ENCODE measurements around the gene PALB2. TPM values are rescaled to one million over a fixed set of nuclear protein-coding genes. Genes with fewer than 3 reads are reported as not detected.
"Not testable (repeated sequence)": the region's sequence is repeated elsewhere in the genome, so short reads cannot be mapped to it uniquely, and the experiment has no call there.

Gene PALB2
- polyA plus RNA-seq, 3 donors from 2014 or later: 3.3 to 12.6 (median 8.2) TPM

DNA sequence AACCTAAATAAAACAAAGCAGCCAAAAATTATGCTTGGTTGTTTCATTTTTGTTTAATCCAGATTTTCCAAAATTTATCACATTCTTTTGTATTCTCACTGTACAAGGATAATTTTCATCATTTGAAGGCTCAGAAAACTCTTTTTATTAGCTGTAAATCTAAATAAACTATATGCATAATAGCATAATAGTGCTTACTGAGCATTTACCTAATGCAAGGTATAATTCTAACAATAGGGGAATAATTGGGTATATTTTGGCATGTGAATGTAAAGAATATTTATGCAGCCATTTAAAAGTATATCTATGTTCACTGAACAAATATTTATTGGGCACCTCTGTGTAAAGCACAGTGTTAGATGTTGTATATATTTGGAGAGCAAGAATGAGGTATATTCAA lies 17.0 kb downstream of the PALB2 start:
- H3K4me1 Mint-ChIP-seq: no peaks in the 10 kb centered on the region
- DNase-seq: no peak
- no peak overlapping the region for H3K4me3 Mint-ChIP-seq
- H3K9me3 Mint-ChIP-seq: no peaks in the 10 kb centered on the region
- peaks cover 26 to 52% (median 33%) of the 10 kb centered on the region in 3 donors for H3K36me3 Mint-ChIP-seq
- H3K27me3 Mint-ChIP-seq (ENCODE audit: low read depth in 3 of 3): peaks cover 0 to 2% (median 0%) of the 10 kb centered on the region in 3 donors
- H3K27ac Mint-ChIP-seq: peak overlapping the region in 1 of 6 donors; percentile 45

DNA sequence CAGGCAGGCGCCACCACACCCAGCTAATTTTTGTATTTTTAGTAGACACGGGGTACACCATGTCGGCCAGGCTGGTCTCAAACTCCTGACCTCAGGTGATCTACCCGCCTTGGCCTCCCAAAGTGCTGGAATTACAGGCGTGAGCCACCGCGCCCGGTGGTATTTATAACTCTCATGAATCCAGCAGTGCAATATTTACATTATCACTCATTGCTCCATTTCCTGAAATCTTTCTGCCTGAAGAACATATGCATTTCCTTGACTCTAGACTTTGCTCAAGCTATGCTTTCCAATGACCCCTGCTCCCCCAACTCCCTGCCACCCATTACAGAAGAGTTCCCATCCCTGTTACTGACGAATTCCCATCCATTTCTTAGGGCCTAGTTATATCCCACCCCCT lies 25.3 kb downstream of the PALB2 start:
- Mint-ChIP-seq H3K27ac (no peak overlapping the region), H3K36me3 (peaks cover 15 to 31% (median 18%) of the 10 kb centered on the region in 3 donors), H3K4me1 (no peaks in the 10 kb centered on the region), H3K27me3 (ENCODE audit: low read depth in 3 of 3) (no peaks in the 10 kb centered on the region), H3K9me3 (no peaks in the 10 kb centered on the region), H3K4me3 (no peak overlapping the region)
- DNase-seq: no peak

DNA sequence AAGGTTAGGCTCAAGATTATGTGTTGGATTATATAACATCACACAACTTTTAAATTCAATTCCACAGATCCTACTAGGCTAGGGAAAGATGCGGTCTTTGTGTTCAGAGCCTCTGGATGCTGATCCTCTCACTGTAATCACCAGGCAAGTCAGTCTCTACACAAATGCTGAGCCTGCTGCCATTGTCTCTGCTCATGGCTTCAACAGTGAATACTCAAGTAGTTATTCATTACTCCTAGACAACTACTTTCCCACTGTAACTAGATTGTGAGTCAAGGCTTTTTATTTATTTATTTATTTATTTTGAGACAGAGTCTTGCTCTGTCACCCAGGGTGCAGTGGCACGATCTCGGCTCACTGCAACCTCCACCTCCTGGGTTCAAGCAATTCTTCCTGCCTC lies 29.2 kb downstream of the PALB2 start:
- Mint-ChIP-seq H3K36me3 (peaks cover 6 to 22% (median 9%) of the 10 kb centered on the region in 3 donors), H3K9me3 (no peaks in the 10 kb centered on the region), H3K4me3 (no peak overlapping the region), H3K27ac (no peak overlapping the region), H3K4me1 (no peaks in the 10 kb centered on the region), H3K27me3 (ENCODE audit: low read depth in 3 of 3) (no peaks in the 10 kb centered on the region)
- no peak for DNase-seq

DNA sequence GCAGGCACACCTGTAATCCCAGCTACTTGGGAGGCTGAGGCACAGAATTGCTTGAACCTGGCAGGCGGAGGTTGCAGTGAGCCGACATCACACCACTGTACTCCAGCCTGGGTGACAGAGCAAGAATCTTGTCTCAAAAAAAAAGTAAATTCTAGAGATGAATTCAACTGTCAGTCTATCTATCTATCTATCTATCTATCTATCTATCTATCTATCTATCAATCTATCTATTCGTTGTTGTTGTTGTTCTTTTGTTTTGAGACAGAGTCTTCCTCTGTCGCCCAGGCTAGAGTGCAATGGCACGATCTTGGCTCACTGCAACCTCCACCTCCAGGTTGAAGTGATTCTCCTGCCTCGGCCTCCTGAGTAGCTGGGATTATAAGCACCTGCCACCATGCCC lies 30.2 kb downstream of the PALB2 start:
- peaks cover 2 to 19% (median 9%) of the 10 kb centered on the region in 3 donors for H3K36me3 Mint-ChIP-seq
- H3K9me3 Mint-ChIP-seq; H3K4me3 Mint-ChIP-seq; H3K27me3 Mint-ChIP-seq (ENCODE audit: low read depth in 3 of 3); H3K4me1 Mint-ChIP-seq; DNase-seq; H3K27ac Mint-ChIP-seq: not testable (repeated sequence)

DNA sequence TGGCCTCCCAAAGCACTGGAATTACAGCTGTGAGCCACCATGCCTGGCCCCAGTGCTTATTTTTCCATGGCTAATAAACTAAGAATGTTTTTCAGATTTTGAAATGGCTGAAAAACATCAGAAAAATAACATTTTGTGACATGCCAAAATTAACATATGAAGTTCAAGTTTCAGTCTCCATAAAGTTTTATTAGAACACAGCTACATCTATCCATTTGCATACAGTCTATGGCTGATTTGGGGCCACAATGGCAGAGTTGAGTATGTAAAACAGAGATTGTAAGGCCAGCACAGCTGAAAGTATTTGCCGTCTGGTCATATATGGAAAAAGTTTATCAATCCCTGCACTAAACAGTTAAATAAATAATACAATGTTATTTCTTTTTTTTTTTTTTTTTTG lies 31.2 kb downstream of the PALB2 start:
- H3K27ac Mint-ChIP-seq: no peak overlapping the region
- no peak overlapping the region for H3K4me3 Mint-ChIP-seq
- H3K9me3 Mint-ChIP-seq: no peaks in the 10 kb centered on the region
- peaks cover 0 to 17% (median 9%) of the 10 kb centered on the region in 3 donors for H3K36me3 Mint-ChIP-seq
- H3K27me3 Mint-ChIP-seq (ENCODE audit: low read depth in 3 of 3): no peaks in the 10 kb centered on the region
- no peak for DNase-seq
- H3K4me1 Mint-ChIP-seq: no peaks in the 10 kb centered on the region

DNA sequence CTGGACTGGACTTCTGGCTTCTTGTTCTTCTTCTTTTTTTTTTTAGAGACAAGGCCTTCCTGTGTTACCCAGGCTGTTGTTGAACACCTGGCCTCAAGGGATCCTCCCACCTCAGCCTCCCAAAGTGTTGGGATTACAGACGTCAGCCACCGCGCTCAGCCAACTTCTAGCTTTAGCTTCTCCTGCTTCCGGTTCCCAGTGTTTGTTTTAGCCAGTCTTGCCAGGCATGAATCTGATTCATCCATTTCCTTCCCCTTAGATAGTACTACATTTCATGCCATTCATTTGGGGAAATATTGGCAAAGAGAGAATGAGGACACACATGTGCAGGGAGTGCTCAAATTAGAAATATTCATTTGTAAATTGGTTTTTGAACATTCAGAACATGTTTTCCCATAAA lies 32.9 kb downstream of the PALB2 start:
- Mint-ChIP-seq H3K36me3 (peaks cover 3 to 21% (median 12%) of the 10 kb centered on the region in 3 donors), H3K9me3 (no peaks in the 10 kb centered on the region), H3K27me3 (ENCODE audit: low read depth in 3 of 3) (no peaks in the 10 kb centered on the region), H3K27ac (peak overlapping the region in 1 of 6 donors; percentile 40), H3K4me3 (no peak overlapping the region), H3K4me1 (no peaks in the 10 kb centered on the region)
- no peak for DNase-seq

DNA sequence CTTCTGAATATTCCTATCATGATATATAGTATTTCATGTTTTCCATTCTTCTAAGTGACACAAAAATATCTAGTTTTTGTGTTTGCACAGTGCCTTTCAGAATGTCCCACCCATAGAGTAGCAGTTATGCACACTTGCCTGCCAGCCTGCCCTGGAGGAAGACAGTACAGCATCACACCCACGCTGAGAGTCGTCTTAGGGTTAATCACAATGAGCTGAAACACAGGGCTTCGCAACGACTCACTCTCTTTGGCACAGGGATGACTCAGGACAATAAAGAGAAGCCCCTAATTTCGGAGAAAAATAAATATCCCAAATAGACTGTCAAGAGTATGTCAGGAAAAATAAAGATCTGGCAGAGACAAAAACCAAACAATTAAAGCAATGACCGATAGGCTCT lies 33.4 kb downstream of the PALB2 start:
- Mint-ChIP-seq H3K27ac (peak overlapping the region in 1 of 6 donors; percentile 40), H3K36me3 (peaks cover 5 to 23% (median 14%) of the 10 kb centered on the region in 3 donors), H3K9me3 (no peaks in the 10 kb centered on the region), H3K4me3 (no peak overlapping the region), H3K4me1 (no peaks in the 10 kb centered on the region), H3K27me3 (ENCODE audit: low read depth in 3 of 3) (no peaks in the 10 kb centered on the region)
- DNase-seq: no peak

DNA sequence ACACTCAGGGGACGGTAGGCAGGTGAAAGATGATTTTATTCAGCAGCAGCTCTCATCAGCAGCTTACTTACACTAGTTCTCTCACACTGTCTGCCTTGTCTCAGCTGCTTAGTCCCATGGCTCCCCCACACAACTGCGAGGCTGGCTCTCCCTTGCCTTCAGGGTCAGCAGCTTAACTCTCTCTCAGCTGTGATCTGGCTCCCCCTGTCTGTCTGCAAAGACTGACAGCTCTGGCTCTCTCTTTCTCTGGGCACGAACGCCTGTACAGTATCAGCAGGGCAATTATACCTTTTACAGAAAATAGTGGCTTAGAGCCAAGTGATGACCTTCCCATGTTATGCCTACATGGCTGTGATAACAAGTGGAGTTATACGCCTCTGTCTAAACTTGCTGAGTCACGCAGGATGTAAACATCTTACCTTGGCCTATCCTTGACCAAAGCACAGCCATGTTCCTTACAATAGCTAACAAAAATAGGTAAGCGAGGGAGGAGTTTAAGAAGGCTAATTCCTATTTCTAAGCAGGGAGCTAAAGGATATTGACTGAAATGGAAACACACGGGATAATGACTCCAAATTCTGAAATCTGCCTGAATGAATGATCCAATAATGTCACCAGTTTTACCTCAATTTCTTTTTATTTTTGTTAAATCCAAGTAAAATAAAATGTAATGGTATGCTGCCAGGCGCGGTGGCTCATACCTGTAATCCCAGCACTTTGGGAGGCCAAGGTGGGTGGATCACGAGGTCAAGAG lies 43.9 kb downstream of the PALB2 start:
- Mint-ChIP-seq H3K27me3 (ENCODE audit: low read depth in 3 of 3) (peaks cover 0 to 8% (median 0%) of the 10 kb centered on the region in 3 donors), H3K36me3 (peaks cover 0 to 5% (median 0%) of the 10 kb centered on the region in 3 donors), H3K9me3 (no peaks in the 10 kb centered on the region), H3K4me3 (peak overlapping the region; percentile 36 to 58 (median 46)), H3K4me1 (peaks cover 20 to 22% of the 10 kb centered on the region in 2 donors), H3K27ac (peak overlapping the region in 3 of 6 donors; percentile 33 to 73 (median 53))
- DNase-seq: no peak

DNA sequence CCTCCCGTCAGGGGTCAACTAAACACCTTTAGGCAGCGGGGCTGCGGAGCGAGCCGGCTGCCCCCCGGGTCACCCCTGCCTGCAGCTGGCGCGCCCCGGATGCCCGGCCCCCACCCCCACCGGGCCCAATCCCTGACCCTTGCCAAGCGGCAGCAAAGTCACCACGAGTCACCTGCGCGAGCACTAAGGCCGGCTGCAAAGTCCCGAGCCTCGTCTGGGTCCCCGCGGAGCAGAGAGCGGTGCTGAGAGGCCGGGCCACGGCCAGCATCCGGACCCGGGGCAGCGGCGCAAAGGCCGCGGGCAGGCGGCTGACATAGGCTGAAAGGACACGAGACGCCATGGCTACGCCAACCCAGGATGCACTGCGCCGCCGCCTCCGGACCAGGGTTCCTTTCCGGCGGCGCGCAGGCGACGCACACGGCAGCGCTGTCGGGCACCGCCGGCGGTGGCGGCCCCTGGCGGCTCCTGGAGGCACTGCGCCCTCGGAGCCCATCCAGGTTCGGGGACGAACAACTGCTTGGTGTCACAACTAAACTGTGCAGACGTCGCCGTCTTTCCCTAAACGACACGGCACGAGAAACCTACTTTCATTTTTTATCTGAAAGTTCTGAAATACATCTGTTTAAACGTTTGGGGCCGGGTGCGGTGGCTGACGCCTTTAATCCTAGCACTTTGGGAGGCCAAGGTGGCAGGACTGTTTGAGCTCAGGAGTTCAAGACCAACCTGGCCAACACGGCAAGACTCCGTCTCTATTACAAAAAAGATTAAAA lies 45.0 kb downstream of the PALB2 start, which contains the start of gene NDUFAB1:
Gene NDUFAB1, minus strand, starts transcription at position 366 of the 770 bp plus-strand sequence. Its CDS starts 26 bp downstream, at position 340.
- Mint-ChIP-seq H3K9me3 (no peaks in the 10 kb centered on the region), H3K4me1 (peaks cover 24 to 32% of the 10 kb centered on the region in 2 donors), H3K27me3 (ENCODE audit: low read depth in 3 of 3) (peaks cover 0 to 7% (median 0%) of the 10 kb centered on the region in 3 donors), H3K27ac (peak within 1 kb of the TSS in 5 of 6 donors; percentile 68 to 83 (median 77)), H3K36me3 (peaks cover 0 to 12% (median 0%) of the 10 kb centered on the region in 3 donors), H3K4me3 (peak within 1 kb of the TSS; percentile 78 to 87 (median 81))
- peak; percentile 86 to 87 (median 86) for DNase-seq

DNA sequence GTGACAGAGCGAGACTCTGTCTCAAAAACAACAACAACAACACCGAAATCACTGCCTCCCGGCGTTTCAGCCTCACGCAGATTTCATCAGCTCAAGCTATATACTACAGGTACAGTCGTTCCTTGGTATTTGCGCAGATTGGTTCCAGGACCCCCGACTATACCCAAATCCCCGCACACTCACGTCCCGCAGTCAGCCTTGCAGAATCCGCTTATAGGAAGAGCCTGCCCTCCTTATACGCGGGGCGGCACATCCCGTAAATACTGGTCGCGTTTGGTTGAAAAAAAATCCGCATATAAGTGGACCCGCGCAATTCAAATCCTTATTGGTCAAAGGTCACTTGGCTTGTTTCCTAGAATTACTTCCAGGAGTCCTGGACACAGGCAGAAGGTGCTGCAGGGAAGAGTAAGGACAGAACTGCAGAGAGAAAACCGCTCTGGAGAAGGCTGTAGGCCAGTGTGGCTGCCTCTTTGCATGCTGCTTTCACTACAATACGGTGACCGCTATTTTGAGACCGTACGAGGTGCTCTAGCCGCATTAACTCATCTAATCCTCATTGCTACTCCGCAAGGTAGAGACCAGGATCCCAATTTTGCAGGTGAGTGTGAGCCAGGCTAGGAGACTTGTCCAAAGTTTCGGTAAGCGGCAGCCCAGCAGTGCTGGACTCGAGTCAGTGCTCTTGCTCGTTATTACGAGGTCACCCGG lies 45.7 kb downstream of the PALB2 start:
- peaks cover 0 to 12% (median 0%) of the 10 kb centered on the region in 3 donors for H3K36me3 Mint-ChIP-seq
- H3K4me3 Mint-ChIP-seq: peak overlapping the region; percentile 73 to 87 (median 81)
- peaks cover 25 to 36% of the 10 kb centered on the region in 2 donors for H3K4me1 Mint-ChIP-seq

DNA sequence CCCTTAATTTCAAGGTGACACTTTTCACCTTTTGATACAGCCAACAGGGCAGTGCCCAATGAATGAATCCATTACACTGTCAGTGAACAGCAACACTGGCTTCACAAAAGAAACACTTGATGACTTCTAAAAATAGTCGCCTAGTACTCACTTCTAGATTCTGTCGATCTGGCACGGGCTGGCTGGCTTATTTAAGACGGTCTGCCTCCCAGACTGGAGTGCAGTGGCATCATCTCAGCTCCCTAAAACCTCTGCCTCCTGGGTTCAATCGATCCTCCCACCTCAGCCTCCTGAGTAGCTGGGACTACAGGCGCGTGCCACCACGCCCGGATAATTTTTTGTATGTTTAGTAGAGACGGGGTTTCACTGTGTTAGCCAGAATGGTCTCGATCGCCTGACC lies 46.9 kb downstream of the PALB2 start:
- no peak overlapping the region for H3K4me3 Mint-ChIP-seq

More for the DNA sequence above, 45.7 kb downstream of the PALB2 start:
- H3K27ac Mint-ChIP-seq: peak overlapping the region in 2 of 6 donors; percentile 43 to 64
- H3K27me3 Mint-ChIP-seq (ENCODE audit: low read depth in 3 of 3): peaks cover 0 to 7% (median 0%) of the 10 kb centered on the region in 3 donors
- no peaks in the 10 kb centered on the region for H3K9me3 Mint-ChIP-seq
- DNase-seq: no peak

DNA sequence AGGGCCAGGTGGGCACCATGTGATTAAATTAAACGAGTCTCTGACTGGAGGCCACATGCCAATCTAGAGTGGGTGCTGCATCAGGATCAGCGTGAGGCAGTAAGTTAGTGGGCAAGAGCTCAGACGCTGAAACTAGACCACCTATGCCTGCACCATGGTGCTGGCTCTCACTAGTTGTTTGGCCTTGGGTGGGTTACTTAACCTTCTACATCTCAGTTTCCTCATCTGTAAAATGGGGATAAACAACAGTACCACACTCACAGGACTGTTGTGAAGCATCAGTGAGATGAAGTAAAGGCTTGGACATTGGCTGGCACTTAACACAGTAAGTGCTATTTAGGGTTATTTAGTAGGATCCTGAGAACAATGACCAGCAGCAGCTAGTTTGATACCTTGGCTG lies 50.9 kb downstream of the PALB2 start:
- Mint-ChIP-seq H3K36me3 (peaks cover 0 to 18% (median 3%) of the 10 kb centered on the region in 3 donors), H3K4me1 (peaks cover 20 to 38% of the 10 kb centered on the region in 2 donors), H3K9me3 (no peaks in the 10 kb centered on the region), H3K27me3 (ENCODE audit: low read depth in 3 of 3) (peaks cover 0 to 4% (median 0%) of the 10 kb centered on the region in 3 donors), H3K27ac (no peak overlapping the region), H3K4me3 (no peak overlapping the region)
- no peak for DNase-seq

More for the DNA sequence above, 46.9 kb downstream of the PALB2 start:
- H3K4me1 Mint-ChIP-seq: peaks cover 27 to 40% of the 10 kb centered on the region in 2 donors
- peaks cover 0 to 12% (median 2%) of the 10 kb centered on the region in 3 donors for H3K36me3 Mint-ChIP-seq
- peaks cover 0 to 7% (median 0%) of the 10 kb centered on the region in 3 donors for H3K27me3 Mint-ChIP-seq (ENCODE audit: low read depth in 3 of 3)
- DNase-seq: no peak
- no peaks in the 10 kb centered on the region for H3K9me3 Mint-ChIP-seq
- no peak overlapping the region for H3K27ac Mint-ChIP-seq

DNA sequence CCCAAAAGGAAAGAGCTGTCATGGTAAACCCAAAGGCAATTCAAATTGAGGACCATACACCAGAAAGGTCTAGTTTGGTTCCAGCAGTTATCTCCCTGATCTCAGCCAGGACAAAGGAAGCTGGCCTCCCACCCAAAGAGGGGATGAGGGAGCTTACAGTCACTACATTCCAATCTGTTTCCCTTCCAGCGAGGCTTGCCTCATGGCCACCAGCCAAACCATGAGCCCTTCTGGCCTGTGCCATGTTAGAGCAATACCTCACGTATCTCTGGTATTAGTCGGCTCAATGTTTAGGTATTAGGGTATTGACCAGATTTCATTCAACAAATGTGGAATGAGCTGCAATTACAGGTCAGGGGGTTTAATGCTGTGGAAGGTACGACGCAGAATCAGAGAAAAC lies 53.4 kb downstream of the PALB2 start:
- H3K36me3 Mint-ChIP-seq: peaks cover 4 to 27% (median 8%) of the 10 kb centered on the region in 3 donors
- peaks cover 0 to 4% (median 0%) of the 10 kb centered on the region in 3 donors for H3K27me3 Mint-ChIP-seq (ENCODE audit: low read depth in 3 of 3)
- H3K27ac Mint-ChIP-seq: no peak overlapping the region
- DNase-seq: no peak
- H3K9me3 Mint-ChIP-seq: no peaks in the 10 kb centered on the region
- peaks cover 11 to 24% of the 10 kb centered on the region in 2 donors for H3K4me1 Mint-ChIP-seq
- no peak overlapping the region for H3K4me3 Mint-ChIP-seq
